ENCODE data around the gene ACO1. TPM values are rescaled to one million over a fixed set of nuclear protein-coding genes. Genes with fewer than 3 reads are reported as not detected.

Gene ACO1
- total RNA-seq, 1 donor from 2014 or later: 19.4 TPM

DNA sequence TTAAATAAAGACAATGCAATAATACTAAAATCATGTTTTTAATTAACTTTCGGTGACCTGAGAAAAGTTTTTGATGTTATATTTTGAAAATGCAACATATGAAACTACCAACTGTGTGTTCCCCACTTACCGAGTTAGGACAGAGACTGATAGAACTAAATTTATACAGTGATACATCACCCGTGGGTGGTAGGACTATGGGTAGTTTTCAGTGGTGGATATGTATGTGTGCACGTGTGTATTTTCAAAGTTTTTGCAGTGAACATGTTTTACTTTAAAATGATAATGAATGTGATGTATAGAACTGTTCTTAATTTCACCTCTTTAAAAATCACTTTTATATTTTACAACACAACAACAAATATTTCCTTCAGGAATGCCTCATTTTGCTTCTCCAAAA, 25.0 kb upstream of the ACO1 start:
- no peaks in the 10 kb centered on the region for H3K36me3 Mint-ChIP-seq (ENCODE audit: low read depth, unreplicated experiment)
- Histone ChIP-seq H3K27ac (ENCODE audit: low read depth, low read length) (no peak overlapping the region), H3K9me3 (ENCODE audit: insufficient read depth, low read depth, low read length) (no peaks in the 10 kb centered on the region), H3K79me2 (ENCODE audit: insufficient read depth, low read length) (no peaks in the 10 kb centered on the region), H2AFZ (ENCODE audit: low read depth, low read length) (no peak overlapping the region), H4K20me1 (ENCODE audit: insufficient read depth, low read length) (no peaks in the 10 kb centered on the region), H3K4me3 (ENCODE audit: insufficient read depth, low read depth, low read length) (no peak overlapping the region), H3K4me1 (ENCODE audit: insufficient read depth, low read length) (no peaks in the 10 kb centered on the region), H3K9ac (ENCODE audit: low read length) (no peak overlapping the region), H3K4me2 (ENCODE audit: low read length) (no peak overlapping the region), H3K27me3 (ENCODE audit: insufficient read depth, low read length) (no peaks in the 10 kb centered on the region), H3K36me3 (ENCODE audit: insufficient read depth, low read length) (no peaks in the 10 kb centered on the region)
- no peak for TF ChIP-seq EZH2 (IDR thresholded peaks at IDR 0.05; ENCODE audit: insufficient read depth, low read length)
- TF ChIP-seq, protein P1, sequence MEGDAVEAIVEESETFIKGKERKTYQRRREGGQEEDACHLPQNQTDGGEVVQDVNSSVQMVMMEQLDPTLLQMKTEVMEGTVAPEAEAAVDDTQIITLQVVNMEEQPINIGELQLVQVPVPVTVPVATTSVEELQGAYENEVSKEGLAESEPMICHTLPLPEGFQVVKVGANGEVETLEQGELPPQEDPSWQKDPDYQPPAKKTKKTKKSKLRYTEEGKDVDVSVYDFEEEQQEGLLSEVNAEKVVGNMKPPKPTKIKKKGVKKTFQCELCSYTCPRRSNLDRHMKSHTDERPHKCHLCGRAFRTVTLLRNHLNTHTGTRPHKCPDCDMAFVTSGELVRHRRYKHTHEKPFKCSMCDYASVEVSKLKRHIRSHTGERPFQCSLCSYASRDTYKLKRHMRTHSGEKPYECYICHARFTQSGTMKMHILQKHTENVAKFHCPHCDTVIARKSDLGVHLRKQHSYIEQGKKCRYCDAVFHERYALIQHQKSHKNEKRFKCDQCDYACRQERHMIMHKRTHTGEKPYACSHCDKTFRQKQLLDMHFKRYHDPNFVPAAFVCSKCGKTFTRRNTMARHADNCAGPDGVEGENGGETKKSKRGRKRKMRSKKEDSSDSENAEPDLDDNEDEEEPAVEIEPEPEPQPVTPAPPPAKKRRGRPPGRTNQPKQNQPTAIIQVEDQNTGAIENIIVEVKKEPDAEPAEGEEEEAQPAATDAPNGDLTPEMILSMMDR (IDR thresholded peaks at IDR 0.05; ENCODE audit: insufficient read depth, low read depth, low read length): no peak
- no peaks in the 10 kb centered on the region for H3K4me1 Mint-ChIP-seq (ENCODE audit: low read depth, unreplicated experiment)
- no peak overlapping the region for H3K4me3 Mint-ChIP-seq (ENCODE audit: unreplicated experiment)
- no peak for FAIRE-seq
- no peak for DNase-seq (ENCODE audit: low read depth)
- H3K27me3 Mint-ChIP-seq (ENCODE audit: low read depth, unreplicated experiment): no peaks in the 10 kb centered on the region
- H3K27ac Mint-ChIP-seq (ENCODE audit: unreplicated experiment): no peak overlapping the region
- no peaks in the 10 kb centered on the region for H3K9me3 Mint-ChIP-seq (ENCODE audit: unreplicated experiment)

DNA sequence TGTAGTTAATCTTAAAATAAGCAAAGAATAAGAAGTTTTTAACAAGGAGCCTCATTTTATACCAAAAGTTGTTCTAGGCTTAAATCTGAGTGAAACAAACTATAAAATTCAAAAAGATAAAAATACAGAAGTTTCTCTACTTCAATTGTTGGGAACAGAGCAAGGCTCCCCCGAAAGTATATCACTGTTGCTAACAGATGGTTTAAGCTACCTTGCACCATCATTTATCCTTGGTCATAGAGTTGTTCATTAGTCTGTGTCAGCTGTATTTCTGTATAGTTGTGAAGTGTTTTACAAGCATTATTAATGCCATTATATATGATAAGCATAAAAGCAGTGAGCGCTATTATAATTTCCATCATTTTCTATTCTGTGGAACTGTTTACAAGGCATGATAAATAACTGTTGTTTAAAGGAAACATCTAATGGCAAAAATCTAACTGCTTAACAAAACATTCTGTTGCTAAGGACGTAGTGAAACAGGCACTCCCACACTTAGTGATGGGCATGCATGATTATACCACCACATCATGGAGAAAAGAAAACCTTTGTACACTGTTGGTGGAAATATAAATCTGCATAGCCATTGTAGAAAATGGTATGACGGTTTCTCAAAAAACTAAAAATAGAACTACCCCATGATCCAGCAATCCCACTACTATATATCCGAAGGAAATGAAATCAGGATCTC, 23.3 kb upstream of the ACO1 start:
- TF ChIP-seq, protein P1 (IDR thresholded peaks at IDR 0.05; ENCODE audit: insufficient read depth, low read depth, low read length): no peak
- TF ChIP-seq EZH2 (IDR thresholded peaks at IDR 0.05; ENCODE audit: insufficient read depth, low read length): no peak
- Histone ChIP-seq H3K27me3 (ENCODE audit: insufficient read depth, low read length) (no peaks in the 10 kb centered on the region), H3K4me3 (ENCODE audit: insufficient read depth, low read depth, low read length) (no peak overlapping the region), H4K20me1 (ENCODE audit: insufficient read depth, low read length) (no peaks in the 10 kb centered on the region), H3K9ac (ENCODE audit: low read length) (no peak overlapping the region), H3K79me2 (ENCODE audit: insufficient read depth, low read length) (no peaks in the 10 kb centered on the region), H3K27ac (ENCODE audit: low read depth, low read length) (no peak overlapping the region), H3K4me1 (ENCODE audit: insufficient read depth, low read length) (no peaks in the 10 kb centered on the region), H3K4me2 (ENCODE audit: low read length) (no peak overlapping the region), H3K9me3 (ENCODE audit: insufficient read depth, low read depth, low read length) (no peaks in the 10 kb centered on the region), H3K36me3 (ENCODE audit: insufficient read depth, low read length) (no peaks in the 10 kb centered on the region), H2AFZ (ENCODE audit: low read depth, low read length) (no peak overlapping the region)
- FAIRE-seq (no peak), DNase-seq (ENCODE audit: low read depth) (no peak)
- Mint-ChIP-seq H3K27me3 (ENCODE audit: low read depth, unreplicated experiment) (no peaks in the 10 kb centered on the region), H3K27ac (ENCODE audit: unreplicated experiment) (no peak overlapping the region), H3K9me3 (ENCODE audit: unreplicated experiment) (no peaks in the 10 kb centered on the region), H3K4me1 (ENCODE audit: low read depth, unreplicated experiment) (no peaks in the 10 kb centered on the region), H3K36me3 (ENCODE audit: low read depth, unreplicated experiment) (no peaks in the 10 kb centered on the region), H3K4me3 (ENCODE audit: unreplicated experiment) (no peak overlapping the region)

DNA sequence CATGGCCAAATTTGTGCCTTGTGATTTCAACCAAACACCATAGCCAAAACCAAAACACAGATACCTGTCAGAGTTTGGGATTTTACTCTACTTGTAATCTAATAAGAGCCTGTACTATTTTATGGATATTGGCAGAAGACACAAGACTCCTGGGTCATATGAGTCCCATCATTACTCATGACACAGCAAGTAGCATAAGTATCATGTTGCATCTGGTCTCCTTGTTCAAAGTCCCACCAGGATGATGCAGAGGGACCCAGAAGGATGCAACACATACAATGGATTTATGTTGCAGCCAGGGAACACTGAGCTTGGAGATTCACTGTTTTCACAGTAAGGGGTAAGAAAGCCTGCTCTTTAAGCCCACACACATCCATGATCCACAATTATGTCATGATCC, 13.2 kb upstream of the ACO1 start:
- no peak for FAIRE-seq
- no peaks in the 10 kb centered on the region for H3K79me2 ChIP-seq (ENCODE audit: insufficient read depth, low read length)

More for the DNA sequence above, 13.2 kb upstream of the ACO1 start:
- no peak overlapping the region for H3K27ac Mint-ChIP-seq (ENCODE audit: unreplicated experiment)
- DNase-seq (ENCODE audit: low read depth): no peak
- Histone ChIP-seq H4K20me1 (ENCODE audit: insufficient read depth, low read length) (no peaks in the 10 kb centered on the region), H3K4me1 (ENCODE audit: insufficient read depth, low read length) (no peaks in the 10 kb centered on the region), H3K9ac (ENCODE audit: low read length) (no peak overlapping the region), H3K4me2 (ENCODE audit: low read length) (no peak overlapping the region), H3K4me3 (ENCODE audit: insufficient read depth, low read depth, low read length) (no peak overlapping the region), H3K9me3 (ENCODE audit: insufficient read depth, low read depth, low read length) (no peaks in the 10 kb centered on the region), H3K27me3 (ENCODE audit: insufficient read depth, low read length) (no peaks in the 10 kb centered on the region), H3K27ac (ENCODE audit: low read depth, low read length) (no peak overlapping the region), H3K36me3 (ENCODE audit: insufficient read depth, low read length) (no peaks in the 10 kb centered on the region), H2AFZ (ENCODE audit: low read depth, low read length) (no peak overlapping the region)
- TF ChIP-seq, protein P1 (IDR thresholded peaks at IDR 0.05; ENCODE audit: insufficient read depth, low read depth, low read length): no peak
- TF ChIP-seq EZH2 (IDR thresholded peaks at IDR 0.05; ENCODE audit: insufficient read depth, low read length): no peak
- H3K36me3 Mint-ChIP-seq (ENCODE audit: low read depth, unreplicated experiment): no peaks in the 10 kb centered on the region
- no peaks in the 10 kb centered on the region for H3K27me3 Mint-ChIP-seq (ENCODE audit: low read depth, unreplicated experiment)
- no peaks in the 10 kb centered on the region for H3K4me1 Mint-ChIP-seq (ENCODE audit: low read depth, unreplicated experiment)
- H3K4me3 Mint-ChIP-seq (ENCODE audit: unreplicated experiment): no peak overlapping the region
- H3K9me3 Mint-ChIP-seq (ENCODE audit: unreplicated experiment): peaks cover 13% of the 10 kb centered on the region

All from astrocyte (in vitro differentiated cells and primary cell).